Neuronal stem cell (in vitro differentiated cells): ENCODE results near the gene TRIOBP.

Experiments
- DNase-seq: peaks from one replicate; pipeline ENCODE4 v3.0.0-alpha.2; 2013; ENCODE audit warnings: low spot score
- H2AFZ ChIP-seq: one replicate; pipeline ENCODE4 v1.6.1; 2013; ENCODE audit warnings: mild to moderate bottlenecking, low read length, inconsistent platforms
- H2AK5ac ChIP-seq: 2 replicates; pipeline ENCODE4 v1.6.1; 2013; ENCODE audit warnings: low read depth, mild to moderate bottlenecking, inconsistent platforms, low read length, moderate library complexity, mixed read lengths
- H2BK120ac ChIP-seq: 2 replicates; pipeline ENCODE4 v1.6.1; 2013; ENCODE audit warnings: low read depth, mild to moderate bottlenecking, inconsistent platforms, low read length, moderate library complexity, mixed read lengths
- H2BK12ac ChIP-seq: one replicate; pipeline ENCODE4 v1.6.1; 2013; ENCODE audit warnings: low read length, inconsistent platforms
- H2BK15ac ChIP-seq: 2 replicates; pipeline ENCODE4 v1.6.1; 2013; ENCODE audit warnings: mild to moderate bottlenecking, low read length, inconsistent platforms, mixed read lengths
- H2BK5ac ChIP-seq: one replicate; pipeline ENCODE4 v1.6.1; 2013; ENCODE audit warnings: inconsistent platforms, mild to moderate bottlenecking, low read length, moderate library complexity
- H3K14ac ChIP-seq: one replicate; pipeline ENCODE4 v1.6.1; 2013; ENCODE audit warnings: low read length, inconsistent platforms
- H3K18ac ChIP-seq: 2 replicates; pipeline ENCODE4 v1.6.1; 2013; ENCODE audit warnings: low read length, inconsistent platforms
- H3K23ac ChIP-seq: 2 replicates; pipeline ENCODE4 v1.6.1; 2013; ENCODE audit warnings: low read depth, mild to moderate bottlenecking, mixed read lengths, low read length, inconsistent platforms; ENCODE audit not compliant: poor library complexity
- H3K27ac ChIP-seq: replicated peaks from 3 replicates; pipeline ENCODE4 v1.5.1; 2013; ENCODE audit warnings: low read length, inconsistent platforms
- H3K27me3 ChIP-seq, 3 experiments: 2 replicates each; pipeline ENCODE4 v1.6.1; 2013; ENCODE audit warnings: low read length in 3 of 3, mild to moderate bottlenecking in 2 of 3, inconsistent platforms in 1 of 3, low read depth in 1 of 3, mixed read lengths in 1 of 3, moderate library complexity in 1 of 3; ENCODE audit not compliant: control insufficient read depth in 3 of 3, insufficient read depth in 3 of 3
- H3K36me3 ChIP-seq, 2 donors: replicated peaks in 1 of 2; 2 replicates each; pipeline ENCODE4 v1.6.1; 2013; ENCODE audit warnings: low read length in 2 of 2; ENCODE audit not compliant: control insufficient read depth in 2 of 2, insufficient read depth in 2 of 2
- H3K4ac ChIP-seq: 2 replicates; pipeline ENCODE4 v1.6.1; 2013; ENCODE audit warnings: inconsistent platforms, mild to moderate bottlenecking, low read length, moderate library complexity
- H3K4me1 ChIP-seq, 2 donors: 1 replicate in 1 of 2; 2 replicates in 1 of 2; pipeline ENCODE4 v1.6.1; 2013; ENCODE audit warnings: low read length in 2 of 2, low read depth in 1 of 2; ENCODE audit not compliant: control insufficient read depth in 2 of 2, insufficient read depth in 1 of 2
- H3K4me2 ChIP-seq: one replicate; pipeline ENCODE4 v1.6.1; 2013; ENCODE audit warnings: mild to moderate bottlenecking, low read length, inconsistent platforms; ENCODE audit not compliant: insufficient read depth, poor library complexity, severe bottlenecking
- H3K4me3 ChIP-seq, 2 donors: 2 replicates each; pipeline ENCODE4 v1.5.1; 2013; ENCODE audit warnings: low read length in 2 of 2, mild to moderate bottlenecking in 2 of 2, inconsistent platforms in 1 of 2, moderate library complexity in 1 of 2
- H3K79me1 ChIP-seq: one replicate; pipeline ENCODE4 v1.6.1; 2013; ENCODE audit warnings: low read depth, mild to moderate bottlenecking, inconsistent platforms, low read length, moderate library complexity
- H3K9ac ChIP-seq: one replicate; pipeline ENCODE4 v1.6.1; 2013; ENCODE audit warnings: mild to moderate bottlenecking, low read depth, low read length, inconsistent platforms; ENCODE audit not compliant: poor library complexity
- H3K9me3 ChIP-seq, 2 donors: replicated peaks in 1 of 2; 2 replicates each; pipeline versions ENCODE3 to v1.6.1; 2013; ENCODE audit warnings: low read length in 2 of 2, mild to moderate bottlenecking in 2 of 2, inconsistent platforms in 1 of 2, low read depth in 1 of 2, mixed read lengths in 1 of 2, moderate library complexity in 1 of 2; ENCODE audit not compliant: control insufficient read depth in 2 of 2, insufficient read depth in 1 of 2
- H4K8ac ChIP-seq: one replicate; pipeline ENCODE4 v1.6.1; 2013; ENCODE audit warnings: low read depth, mild to moderate bottlenecking, inconsistent platforms, low read length, moderate library complexity
- H4K91ac ChIP-seq: one replicate; pipeline ENCODE4 v1.6.1; 2013; ENCODE audit warnings: low read length, low read depth, mild to moderate bottlenecking, inconsistent platforms; ENCODE audit not compliant: poor library complexity
- WGBS, 2 donors: extraction: QIAGEN DNeasy Blood & Tissue Kit; methylation state at CpG; one replicate each; pipeline ENCODE4 v1.1.7; 2013; ENCODE audit warnings: missing lambda C conversion rate in 2 of 2, mixed read lengths in 1 of 2; ENCODE audit not compliant: insufficient read length in 2 of 2, insufficient replicate concordance in 1 of 2; ENCODE audit errors: extremely low coverage in 2 of 2; 5-methylcytosine and 5-hydroxymethylcytosine counted together

TRIOBP gene

GRCh38 chr22:37697538-37697835 is 639 bp downstream of the TRIOBP start:
- Histone ChIP-seq H2BK12ac (peak overlapping the region; percentile 14), H3K4me3 (peak overlapping the region; percentile 45 to 71), H3K4ac (no peak overlapping the region), H2BK5ac (peak overlapping the region; percentile 29), H3K27ac (no peak overlapping the region), H3K36me3 (peaks cover 2 to 31% of the 10 kb centered on the region in 2 donors), H3K18ac (peak overlapping the region; percentile 81), H2BK15ac (no peak overlapping the region), H3K9me3 (no peaks in the 10 kb centered on the region), H3K27me3 (no peaks in the 10 kb centered on the region), H4K8ac (no peak overlapping the region), H3K4me2 (peak overlapping the region; percentile 71), H3K9ac (no peak overlapping the region), H4K91ac (no peak overlapping the region), H3K23ac (no peak overlapping the region), H3K4me1 (peaks cover 8 to 15% of the 10 kb centered on the region in 2 donors), H3K14ac (no peak overlapping the region), H3K79me1 (no peaks in the 10 kb centered on the region), H2AFZ (peak overlapping the region; percentile 85), H2BK120ac (no peak overlapping the region), H2AK5ac (peak overlapping the region; percentile 71)
- WGBS, 2 donors, result no CpG with 5 or more reads among the region's 3 CpGs
- no peak for DNase-seq

DNA sequence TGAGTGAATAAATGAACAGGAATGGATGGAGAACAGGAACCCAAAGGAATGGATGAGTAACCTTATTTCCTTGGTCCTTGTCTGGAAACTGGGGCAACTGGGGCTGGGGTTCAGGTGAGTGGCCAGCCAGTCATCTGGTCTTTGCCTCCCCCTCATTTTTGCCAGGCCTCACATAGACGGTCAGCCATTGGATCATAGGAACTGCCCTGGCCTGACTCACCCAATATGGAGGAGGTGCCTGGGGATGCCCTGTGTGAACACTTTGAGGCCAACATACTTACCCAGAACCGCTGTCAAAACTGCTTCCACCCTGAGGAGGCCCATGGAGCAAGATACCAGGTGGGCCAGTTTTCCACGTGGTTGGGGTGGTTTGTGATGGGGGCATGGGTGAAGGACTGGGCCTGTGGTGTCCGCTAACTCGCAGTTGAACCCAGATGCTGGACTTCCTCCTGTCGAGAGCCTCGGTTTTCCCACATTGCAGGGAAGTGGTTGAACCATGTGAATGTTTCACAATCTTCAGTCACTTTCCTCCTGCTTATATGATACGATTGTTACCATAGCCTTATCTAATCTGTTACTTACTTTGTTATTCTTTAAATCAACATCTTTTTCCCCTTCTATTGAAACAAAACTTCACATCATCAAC is 4.4 kb downstream of the TRIOBP start:
- Histone ChIP-seq H3K23ac (no peak overlapping the region), H3K27me3 (no peaks in the 10 kb centered on the region), H3K4me2 (no peak overlapping the region), H3K14ac (no peak overlapping the region), H2AK5ac (no peak overlapping the region), H3K4me3 (no peak overlapping the region), H3K4ac (no peak overlapping the region), H2BK12ac (no peak overlapping the region), H3K79me1 (no peaks in the 10 kb centered on the region), H3K9ac (no peak overlapping the region), H3K9me3 (no peaks in the 10 kb centered on the region), H2AFZ (no peak overlapping the region), H2BK15ac (no peak overlapping the region), H3K18ac (no peak overlapping the region), H3K36me3 (peaks cover 0 to 44% of the 10 kb centered on the region in 2 donors), H2BK5ac (no peak overlapping the region), H2BK120ac (no peak overlapping the region), H4K91ac (no peak overlapping the region), H3K4me1 (peaks cover 6 to 10% of the 10 kb centered on the region in 2 donors), H4K8ac (no peak overlapping the region), H3K27ac (no peak overlapping the region)
- DNase-seq, result no peak
- no CpG with 5 or more reads among the region's 8 CpGs for WGBS, 2 donors

- Histone ChIP-seq H3K9ac (no peak overlapping the region), H3K4me3 (no peak overlapping the region), H3K4me2 (no peak overlapping the region), H2BK5ac (no peak overlapping the region), H4K8ac (no peak overlapping the region), H2AFZ (no peak overlapping the region), H3K14ac (no peak overlapping the region), H3K4me1 (no peaks in the 10 kb centered on the region), H2BK12ac (no peak overlapping the region), H3K27me3 (no peaks in the 10 kb centered on the region), H4K91ac (no peak overlapping the region), H3K4ac (no peak overlapping the region), H2BK120ac (no peak overlapping the region), H3K9me3 (peaks cover 0 to under 1% of the 10 kb centered on the region in 2 donors), H3K23ac (no peak overlapping the region), H3K27ac (no peak overlapping the region), H3K18ac (no peak overlapping the region), H3K36me3 (peaks cover 0 to 49% of the 10 kb centered on the region in 2 donors), H2BK15ac (no peak overlapping the region), H3K79me1 (no peaks in the 10 kb centered on the region), H2AK5ac (no peak overlapping the region)
- WGBS, 2 donors, result no CpG with 5 or more reads among the region's 7 CpGs
- DNase-seq, result no peak
These were observed 7.1 kb downstream of the TRIOBP start for GRCh38 chr22:37703906-37704305.

DNA sequence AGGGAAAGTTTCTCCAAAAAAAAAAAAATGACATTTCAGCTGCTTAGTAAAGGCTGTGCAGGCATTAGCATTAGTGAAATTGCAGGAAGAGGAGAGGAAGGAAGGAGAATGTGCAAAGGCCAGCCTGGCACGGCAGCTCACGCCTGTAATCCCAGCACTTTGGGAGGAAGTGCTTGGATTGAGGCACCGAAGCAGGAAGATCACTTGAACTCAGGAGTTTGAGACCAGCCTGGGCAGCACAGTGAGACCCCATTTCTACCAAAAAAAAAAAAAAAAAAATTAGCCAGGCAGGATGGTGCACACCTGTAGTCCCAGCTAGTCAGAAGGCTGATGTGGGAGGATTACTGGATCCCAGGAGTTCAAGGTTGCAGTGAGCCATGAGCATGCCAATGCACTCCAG is 7.8 kb downstream of the TRIOBP start:
- Histone ChIP-seq H2AK5ac (no peak overlapping the region), H3K9ac (no peak overlapping the region), H2BK15ac (no peak overlapping the region), H3K18ac (no peak overlapping the region), H2BK120ac (no peak overlapping the region), H4K91ac (no peak overlapping the region), H3K27ac (no peak overlapping the region), H3K4ac (no peak overlapping the region), H3K4me2 (no peak overlapping the region), H2BK5ac (no peak overlapping the region), H3K23ac (no peak overlapping the region), H3K79me1 (no peaks in the 10 kb centered on the region), H4K8ac (no peak overlapping the region), H2AFZ (no peak overlapping the region), H3K4me3 (no peak overlapping the region), H3K4me1 (no peaks in the 10 kb centered on the region), H3K9me3 (peaks cover 0 to 2% of the 10 kb centered on the region in 2 donors), H3K27me3 (no peaks in the 10 kb centered on the region), H3K14ac (no peak overlapping the region), H2BK12ac (no peak overlapping the region), H3K36me3 (peaks cover 0 to 46% of the 10 kb centered on the region in 2 donors)
- DNase-seq, result no peak
- no CpG with 5 or more reads among the region's 3 CpGs for WGBS, 2 donors
